NCI-H2227 (cell line): ENCODE results near the gene EIF4G2.

Source experiments
- DNase-seq: peaks from one replicate; lab custom pipeline; 2025; ENCODE audit not compliant: unreplicated experiment; lab: John Stamatoyannopoulos, UW

The EIF4G2 gene

GRCh38 chr11:10777806-10778205 is 30.9 kb downstream of the EIF4G2 start:
- no peak for DNase-seq

- no peak for DNase-seq
Measured at GRCh38 chr11:10777393-10777793, 31.3 kb downstream of the EIF4G2 start.

GRCh38 chr11:10774811-10775210 is 33.9 kb downstream of the EIF4G2 start:
- no peak for DNase-seq

GRCh38 chr11:10771457-10771856 is 37.3 kb downstream of the EIF4G2 start:
- DNase-seq = no peak

GRCh38 chr11:10770626-10771254 is 38.0 kb downstream of the EIF4G2 start:
- peak; percentile 69 for DNase-seq

GRCh38 chr11:10764412-10764811 is 44.3 kb downstream of the EIF4G2 start:
- no peak for DNase-seq

GRCh38 chr11:10763766-10764165 is 45.0 kb downstream of the EIF4G2 start:
- DNase-seq = no peak

- no peak for DNase-seq
Measured at GRCh38 chr11:10762913-10763421, 45.8 kb downstream of the EIF4G2 start.

GRCh38 chr11:10762185-10762584 is 46.5 kb downstream of the EIF4G2 start:
- no peak for DNase-seq

GRCh38 chr11:10761085-10761698 is 47.5 kb downstream of the EIF4G2 start:
- no peak for DNase-seq

- DNase-seq = no peak
Measured at GRCh38 chr11:10758957-10759356, 49.8 kb downstream of the EIF4G2 start.

- DNase-seq = no peak
Measured at GRCh38 chr11:10752486-10752885, 56.2 kb downstream of the EIF4G2 start.

- DNase-seq = no peak
Measured at GRCh38 chr11:10752061-10752460, 56.7 kb downstream of the EIF4G2 start.

- DNase-seq = peak; percentile 38
Measured at GRCh38 chr11:10751581-10751940, 57.2 kb downstream of the EIF4G2 start.

- peak; percentile 98 for DNase-seq
Measured at GRCh38 chr11:10750838-10751580, 57.7 kb downstream of the EIF4G2 start, which contains the start of gene CTR9. CTR9 (plus strand) TSS chr11:10751246; CDS start chr11:10751413, 167 bp downstream.

- no peak for DNase-seq
Measured at GRCh38 chr11:10749476-10749875, 59.2 kb downstream of the EIF4G2 start.

GRCh38 chr11:10747733-10748132 is 61.0 kb downstream of the EIF4G2 start:
- no peak for DNase-seq
